GM18505 (cell line): Measurements from ENCODE around the gene ZNRF3.
"Not testable (repeated sequence)": the region's sequence is repeated elsewhere in the genome, so short reads cannot be mapped to it uniquely, and the experiment has no call there.

ENCODE experiments used
- ATAC-seq: cut with Tn5 transposase; IDR thresholded peaks from one replicate; pipeline ENCODE4 v1.9.1; 2021; ENCODE audit not compliant: unreplicated experiment
- POLR2A ChIP-seq: IDR thresholded peaks from 4 replicates; pipeline ENCODE4 v1.6.1; 2011; ENCODE audit warnings: borderline replicate concordance; ENCODE audit not compliant: insufficient read depth, insufficient read length; ENCODE audit errors: extremely low read depth

The ZNRF3 gene

DNA sequence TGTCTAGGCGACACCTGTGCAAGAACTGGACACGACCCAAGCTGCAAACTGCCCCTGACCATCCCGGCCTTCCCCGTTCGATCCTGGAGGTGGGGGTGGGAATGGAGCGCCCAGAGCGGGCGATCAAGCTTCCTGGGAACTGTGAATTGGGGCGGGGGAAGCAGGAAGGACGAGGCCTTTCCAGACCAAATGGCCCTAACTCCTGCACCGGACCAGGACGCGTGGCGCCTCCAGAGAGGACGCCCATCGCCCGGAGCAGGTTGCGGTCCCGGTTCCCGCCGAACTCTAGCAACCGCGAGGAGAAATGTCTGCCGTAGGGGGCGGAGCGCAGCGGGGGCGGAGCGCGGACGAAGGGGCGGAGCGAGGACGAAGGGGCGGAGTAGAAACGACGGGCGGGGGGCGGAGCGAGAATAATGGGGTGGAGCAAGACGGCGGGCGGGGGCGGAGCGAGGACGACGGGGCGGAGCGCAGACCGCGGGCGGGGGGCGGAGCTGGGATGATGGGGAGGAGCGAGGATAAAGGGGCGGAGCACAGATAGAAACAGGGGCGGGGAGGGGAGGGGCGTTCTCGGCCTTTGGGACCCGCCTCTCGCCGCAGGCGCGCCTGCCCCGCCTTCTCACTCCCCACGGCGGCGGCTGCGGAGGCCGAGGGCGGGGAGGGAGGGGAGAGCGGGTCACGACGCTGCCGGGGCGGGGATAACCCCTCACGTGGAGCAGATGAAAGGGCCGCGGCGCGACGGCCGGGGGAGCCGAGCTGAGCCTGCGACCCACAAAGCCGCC lies at the start of gene ZNRF3:
ZNRF3 (plus strand) TSS at position 695 of the 779 bp plus-strand sequence. CDS start 195 bp downstream, outside the sequence.
- peak; percentile 78 for ATAC-seq
- TF ChIP-seq POLR2A, result no peak

GRCh38 chr22:28835630-28836189 lies 47.7 kb upstream of the ZNRF3 start:
- no peak for TF ChIP-seq POLR2A
- ATAC-seq, result no peak

- no peak for ATAC-seq
- no peak for TF ChIP-seq POLR2A
These were observed 45.7 kb upstream of the ZNRF3 start for GRCh38 chr22:28837640-28838039.

DNA sequence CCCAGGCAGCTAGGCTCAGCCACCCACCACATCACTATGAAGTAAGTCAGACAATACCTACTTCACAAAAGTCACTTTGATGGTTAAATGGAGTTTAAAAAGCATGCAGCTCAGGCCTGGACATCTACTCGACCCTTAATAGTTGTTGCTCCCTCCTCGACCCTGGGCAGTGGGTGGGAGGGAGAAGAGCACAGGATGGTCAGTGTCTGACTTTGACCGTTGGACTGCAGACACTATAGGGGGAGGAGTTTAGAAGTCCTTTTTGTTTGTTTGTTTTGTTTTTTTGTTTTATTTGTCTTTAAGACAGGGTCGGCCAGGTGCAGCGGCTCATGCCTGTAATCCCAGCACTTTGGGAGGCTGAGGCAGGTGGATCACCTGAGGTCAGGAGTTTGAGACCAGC lies 44.4 kb upstream of the ZNRF3 start:
- no peak for ATAC-seq
- TF ChIP-seq POLR2A, result no peak

DNA sequence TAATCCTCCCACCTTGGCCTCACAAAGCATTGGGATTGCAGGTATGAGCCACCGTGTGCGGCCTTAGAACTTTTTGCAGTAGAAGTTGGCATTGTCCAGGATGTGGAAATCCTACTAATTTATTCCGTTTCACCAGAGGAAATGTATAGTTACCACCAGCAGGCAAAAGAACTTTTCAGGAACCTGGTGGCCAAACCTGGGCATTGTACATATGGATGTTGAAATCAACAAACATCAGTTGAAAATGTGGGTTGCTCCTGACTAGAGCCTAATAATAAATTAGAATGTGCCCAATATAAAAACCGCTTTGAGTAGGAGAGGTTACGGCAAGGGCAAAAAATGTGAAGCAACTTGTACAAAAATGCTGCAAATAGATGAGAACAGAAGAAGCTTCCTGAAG lies 42.3 kb upstream of the ZNRF3 start:
- no peak for TF ChIP-seq POLR2A

GRCh38 chr22:28843633-28844032 lies 39.7 kb upstream of the ZNRF3 start:
- no peak for ATAC-seq
- TF ChIP-seq POLR2A, result no peak

More for the DNA sequence above, 42.3 kb upstream of the ZNRF3 start:
- ATAC-seq, result no peak

GRCh38 chr22:28844277-28844676 lies 39.1 kb upstream of the ZNRF3 start:
- not testable (repeated sequence) for ATAC-seq

GRCh38 chr22:28846994-28847393 lies 36.4 kb upstream of the ZNRF3 start:
- TF ChIP-seq POLR2A, result no peak
- no peak for ATAC-seq

DNA sequence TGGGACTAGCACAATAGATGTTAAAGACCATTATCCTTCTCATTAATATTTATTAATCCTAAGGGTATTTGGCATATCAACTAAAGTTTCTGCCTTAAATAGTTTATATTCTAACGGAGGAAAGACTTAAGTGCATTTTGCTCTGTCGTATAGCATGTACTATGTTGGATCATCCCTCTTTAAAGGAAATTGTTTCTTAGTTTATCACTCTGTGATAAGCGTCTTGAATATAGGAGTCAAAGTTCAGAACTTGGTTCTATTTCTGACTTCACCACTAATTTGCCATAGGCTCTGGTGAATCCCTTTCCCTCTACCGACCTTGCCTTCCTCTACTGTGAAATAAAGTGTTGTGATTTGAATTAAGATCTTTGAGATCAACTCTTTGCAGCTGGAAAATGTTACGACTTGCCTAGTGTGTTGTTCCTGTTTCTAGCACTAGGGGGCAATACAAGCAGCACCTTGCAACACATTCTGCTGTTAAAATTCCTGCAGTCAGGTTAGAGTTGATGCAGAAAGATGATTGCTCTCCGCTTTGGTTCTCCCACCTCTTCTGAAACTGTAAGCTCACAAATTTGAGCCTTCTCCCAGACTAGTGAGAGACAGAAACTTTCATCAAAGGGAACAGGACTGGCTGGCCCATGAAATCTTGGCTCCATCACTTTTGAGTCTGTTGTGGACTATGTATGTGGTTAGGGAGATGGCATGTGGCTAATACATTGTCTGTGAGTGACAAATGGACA lies 27.8 kb upstream of the ZNRF3 start:
- no peak for ATAC-seq
- no peak for TF ChIP-seq POLR2A

GRCh38 chr22:28856095-28856455 lies 27.3 kb upstream of the ZNRF3 start:
- no peak for TF ChIP-seq POLR2A
- no peak for ATAC-seq

GRCh38 chr22:28857288-28857687 lies 26.1 kb upstream of the ZNRF3 start:
- no peak for TF ChIP-seq POLR2A
- ATAC-seq, result no peak

GRCh38 chr22:28864878-28865596 lies 18.3 kb upstream of the ZNRF3 start:
- TF ChIP-seq POLR2A, result no peak
- no peak for ATAC-seq

GRCh38 chr22:28867191-28867590 lies 16.2 kb upstream of the ZNRF3 start:
- no peak for ATAC-seq
- no peak for TF ChIP-seq POLR2A

- not testable (repeated sequence) for ATAC-seq
These were observed 15.0 kb upstream of the ZNRF3 start for GRCh38 chr22:28868389-28868788.
